SK-MEL-5 (cell line): ENCODE data around the gene SYNE1. TPM values are rescaled to one million over a fixed set of nuclear protein-coding genes. Genes with fewer than 3 reads are reported as not detected.
"Not testable (repeated sequence)": the region's sequence is repeated elsewhere in the genome, so short reads cannot be mapped to it uniquely, and the experiment has no call there.

Experiments
- DNase-seq: peaks from one replicate; pipeline ENCODE4 v3.0.0-alpha.2; 2016; ENCODE audit warnings: low read depth, low spot score
- in situ Hi-C: cut with HindIII; loops from 2 replicates; pipeline ENCODE4 v1.10.0; 2016; ENCODE audit warnings: low sequenced_read_pairs, high pct_unique_total_duplicates, low pct_unique_long_range_greater_than_20kb
- total RNA-seq: library from RNA; depleted of rRNA; stranded (reverse); fragments of >200 nt; shearing (Covaris generic); gene quantifications from 2 replicates; pipeline ENCODE4 v1.2.3, GENCODE V29; 2014

The SYNE1 gene
- total RNA-seq, 1 experiment from 2014 or later: 25.5 TPM

- in situ Hi-C loops: no loop called here
- DNase-seq: no peak
Observed at GRCh38 chr6:152329638-152330448, 307.3 kb downstream of the SYNE1 start.

- in situ Hi-C loops, DNase-seq: not testable (repeated sequence)
Observed at GRCh38 chr6:152328200-152328599, 309.0 kb downstream of the SYNE1 start.

- in situ Hi-C loops: no loop called here
- DNase-seq: no peak
Observed at GRCh38 chr6:152323376-152323775, 313.8 kb downstream of the SYNE1 start.

GRCh38 chr6:152318278-152318677, 318.9 kb downstream of the SYNE1 start:
- DNase-seq: no peak
- in situ Hi-C loops: no loop called here

GRCh38 chr6:152316024-152316423, 321.1 kb downstream of the SYNE1 start:
- in situ Hi-C loops: no loop called here
- DNase-seq: no peak

- no peak for DNase-seq
Observed at GRCh38 chr6:152314483-152314832, 322.7 kb downstream of the SYNE1 start.

GRCh38 chr6:152313542-152314482, 323.4 kb downstream of the SYNE1 start:
- no peak for DNase-seq
- in situ Hi-C loops: no loop called here

More at GRCh38 chr6:152314483-152314832, 322.7 kb downstream of the SYNE1 start:
- in situ Hi-C loops: no loop called here

- DNase-seq: no peak
- in situ Hi-C loops: no loop called here
Observed at GRCh38 chr6:152312434-152312833, 324.7 kb downstream of the SYNE1 start.

GRCh38 chr6:152310371-152310954, 326.7 kb downstream of the SYNE1 start:
- no peak for DNase-seq
- in situ Hi-C loops: no loop called here

- in situ Hi-C loops: no loop called here
- no peak for DNase-seq
Observed at GRCh38 chr6:152309648-152310047, 327.5 kb downstream of the SYNE1 start.

- no peak for DNase-seq
- in situ Hi-C loops: no loop called here
Observed at GRCh38 chr6:152309006-152309405, 328.2 kb downstream of the SYNE1 start.

GRCh38 chr6:152308306-152308705, 328.9 kb downstream of the SYNE1 start:
- no peak for DNase-seq
- in situ Hi-C loops: no loop called here

- no peak for DNase-seq
- in situ Hi-C loops: no loop called here
Observed at GRCh38 chr6:152305672-152306071, 331.5 kb downstream of the SYNE1 start.

GRCh38 chr6:152301765-152302568, 335.2 kb downstream of the SYNE1 start:
- in situ Hi-C loops: no loop called here
- DNase-seq: peak; percentile 87

GRCh38 chr6:152301021-152301764, 336.0 kb downstream of the SYNE1 start:
- DNase-seq: no peak
- in situ Hi-C loops: no loop called here

GRCh38 chr6:152300517-152300916, 336.6 kb downstream of the SYNE1 start:
- in situ Hi-C loops: no loop called here
- no peak for DNase-seq
